Measurements from ENCODE around the gene CDH24. TPM values are rescaled to one million over a fixed set of nuclear protein-coding genes. Genes with fewer than 3 reads are reported as not detected.
"Not testable (repeated sequence)": the region's sequence is repeated elsewhere in the genome, so short reads cannot be mapped to it uniquely, and the experiment has no call there.

Gene CDH24
- total RNA-seq, 4 donors from 2014 or later, result 3.4 to 8.4 (median 5.7) TPM

GRCh38 chr14:23005451-23006187, 51.7 kb downstream of the CDH24 start:
- TF ChIP-seq POLR2A (IDR thresholded peaks at IDR 0.05) (no peak), EP300 (IDR thresholded peaks at IDR 0.05) (no peak), POLR2AphosphoS5 (IDR thresholded peaks at IDR 0.05) (no peak)
- Histone ChIP-seq H3K9me3 (no peaks in the 10 kb centered on the region), H3K27me3 (no peaks in the 10 kb centered on the region), H3K4me1 (peaks cover 40% of the 10 kb centered on the region), H3K27ac (no peak overlapping the region), H3K36me3 (no peaks in the 10 kb centered on the region), H3K4me3 (no peak overlapping the region)
- no peak for DNase-seq (ENCODE audit: low spot score in 2 of 2)
- 81% methylated on average over 3 of the region's 3 CpGs for WGBS

GRCh38 chr14:23004274-23004673, 53.0 kb downstream of the CDH24 start:
- not testable (repeated sequence) for H3K27ac ChIP-seq; H3K9me3 ChIP-seq; H3K27me3 ChIP-seq; DNase-seq (ENCODE audit: low spot score in 2 of 2); H3K4me3 ChIP-seq; H3K36me3 ChIP-seq
- H3K4me1 ChIP-seq, result peaks cover 29% of the 10 kb centered on the region
- 100% methylated on average over 4 of the region's 4 CpGs for WGBS

GRCh38 chr14:23002592-23002991, 54.7 kb downstream of the CDH24 start:
- H3K27ac ChIP-seq, result no peak overlapping the region
- H3K4me1 ChIP-seq, result peaks cover 14% of the 10 kb centered on the region
- H3K36me3 ChIP-seq, result peaks cover 13% of the 10 kb centered on the region
- H3K4me3 ChIP-seq, result no peak overlapping the region
- 94% methylated on average over 3 of the region's 3 CpGs for WGBS
- no peaks in the 10 kb centered on the region for H3K27me3 ChIP-seq
- no peaks in the 10 kb centered on the region for H3K9me3 ChIP-seq
- DNase-seq (ENCODE audit: low spot score in 2 of 2), result no peak
- TF ChIP-seq POLR2A (IDR thresholded peaks at IDR 0.05) (no peak), EP300 (IDR thresholded peaks at IDR 0.05) (no peak), POLR2AphosphoS5 (IDR thresholded peaks at IDR 0.05) (no peak), CTCF (IDR thresholded peaks at IDR 0.05) (no peak)

- Histone ChIP-seq H3K4me1 (peaks cover 2% of the 10 kb centered on the region), H3K4me3 (no peak overlapping the region), H3K27ac (no peak overlapping the region), H3K36me3 (peaks cover 13% of the 10 kb centered on the region), H3K27me3 (no peaks in the 10 kb centered on the region), H3K9me3 (no peaks in the 10 kb centered on the region)
- no peak for TF ChIP-seq POLR2A (IDR thresholded peaks at IDR 0.05)
- no peak for TF ChIP-seq CTCF (IDR thresholded peaks at IDR 0.05)
- TF ChIP-seq POLR2AphosphoS5 (IDR thresholded peaks at IDR 0.05), result no peak
- no peak for TF ChIP-seq EP300 (IDR thresholded peaks at IDR 0.05)
- no peak for DNase-seq (ENCODE audit: low spot score in 2 of 2)
- 96% methylated on average over 2 of the region's 2 CpGs for WGBS
Observed at GRCh38 chr14:23000860-23001259, 56.5 kb downstream of the CDH24 start.

GRCh38 chr14:22998329-22999012, 58.8 kb downstream of the CDH24 start:
- no peaks in the 10 kb centered on the region for H3K9me3 ChIP-seq
- no peak for TF ChIP-seq POLR2A (IDR thresholded peaks at IDR 0.05)
- TF ChIP-seq CTCF (IDR thresholded peaks at IDR 0.05), result no peak
- TF ChIP-seq POLR2AphosphoS5 (IDR thresholded peaks at IDR 0.05), result no peak
- no peak for TF ChIP-seq EP300 (IDR thresholded peaks at IDR 0.05)
- H3K27me3 ChIP-seq, result no peaks in the 10 kb centered on the region
- WGBS, result 87% methylated on average over 16 of the region's 16 CpGs
- no peak overlapping the region for H3K27ac ChIP-seq
- DNase-seq (ENCODE audit: low spot score in 2 of 2), result no peak
- no peak overlapping the region for H3K4me3 ChIP-seq
- peaks cover 13% of the 10 kb centered on the region for H3K36me3 ChIP-seq
- peaks cover 5% of the 10 kb centered on the region for H3K4me1 ChIP-seq

- peaks cover 5% of the 10 kb centered on the region for H3K4me1 ChIP-seq
- no peak for DNase-seq (ENCODE audit: low spot score in 2 of 2)
- H3K27me3 ChIP-seq, result no peaks in the 10 kb centered on the region
- no peak overlapping the region for H3K4me3 ChIP-seq
- peaks cover 13% of the 10 kb centered on the region for H3K36me3 ChIP-seq
- no peak for TF ChIP-seq POLR2AphosphoS5 (IDR thresholded peaks at IDR 0.05)
- H3K9me3 ChIP-seq, result no peaks in the 10 kb centered on the region
- no peak overlapping the region for H3K27ac ChIP-seq
- 73% methylated on average over 9 of the region's 9 CpGs for WGBS
Observed at GRCh38 chr14:22997676-22998323, 59.5 kb downstream of the CDH24 start.

Other genes with a start within 250 kb of the CDH24 start
- gene SLC7A7, start 242.1 kb downstream of the CDH24 start, total RNA-seq, result 1 to 10 TPM; 1.8 to 3.8 (median 2.9) TPM
- gene MRPL52, start 227.6 kb downstream of the CDH24 start, total RNA-seq, result 10 to 100 TPM; 35.5 to 84.5 (median 74.2) TPM
- gene MMP14, start 220.9 kb downstream of the CDH24 start, total RNA-seq, result 100 to 1,000 TPM; 106 to 161 (median 128) TPM
- 100 to 1,000 TPM in 3 of 4 donors, 10 to 100 TPM in 1; 97.8 to 170 (median 157) TPM for gene LRP10, start 185.8 kb downstream of the CDH24 start, total RNA-seq
- 1 to 10 TPM in 2 of 4 donors, under 1 TPM in 2; 0.89 to 5.4 (median 1.2) TPM for gene REM2, start 174.3 kb downstream of the CDH24 start, total RNA-seq
- 100 to 1,000 TPM in 1 of 4 donors, 10 to 100 TPM in 3; 64.5 to 104 (median 93.0) TPM for gene RBM23, start 138.4 kb downstream of the CDH24 start, total RNA-seq
- gene PRMT5, start 128.1 kb downstream of the CDH24 start, total RNA-seq, result 10 to 100 TPM; 44.0 to 58.4 (median 50.3) TPM
- 100 to 1,000 TPM in 2 of 4 donors, 10 to 100 TPM in 2; 43.1 to 119 (median 96.3) TPM for gene HAUS4, start 100.4 kb downstream of the CDH24 start, total RNA-seq
- 100 to 1,000 TPM in 1 of 4 donors, 10 to 100 TPM in 3; 66.0 to 120 (median 79.2) TPM for gene AJUBA, start 75.0 kb downstream of the CDH24 start, total RNA-seq
- gene C14orf93, start 47.4 kb downstream of the CDH24 start, total RNA-seq, result 10 to 100 TPM; 19.1 to 32.9 (median 24.3) TPM
- gene PSMB5, start 22.6 kb downstream of the CDH24 start, total RNA-seq, result 100 to 1,000 TPM in 3 of 4 donors, 10 to 100 TPM in 1; 59.7 to 167 (median 135) TPM
- gene PSMB11, start 15.3 kb downstream of the CDH24 start, total RNA-seq, result not detected
- gene ACIN1, start 37.6 kb upstream of the CDH24 start, total RNA-seq, result 100 to 1,000 TPM in 2 of 4 donors, 10 to 100 TPM in 2; 78.7 to 217 (median 103) TPM
- gene C14orf119, start 38.0 kb upstream of the CDH24 start, total RNA-seq, result 10 to 100 TPM; 10.1 to 22.7 (median 18.6) TPM
- gene CIROP, start 47.5 kb upstream of the CDH24 start, total RNA-seq, result not detected
- not detected for gene CEBPE, start 61.7 kb upstream of the CDH24 start, total RNA-seq
- 10 to 100 TPM; 45.2 to 67.7 (median 53.2) TPM for gene SLC7A8, start 126.1 kb upstream of the CDH24 start, total RNA-seq
- not detected for gene RNF212B, start 180.4 kb upstream of the CDH24 start, total RNA-seq
- gene HOMEZ, start 228.6 kb upstream of the CDH24 start, total RNA-seq, result 10 to 100 TPM in 1 of 4 donors, 1 to 10 TPM in 3; 7.8 to 13.1 (median 8.5) TPM
- 10 to 100 TPM; 15.3 to 29.9 (median 22.5) TPM for gene PPP1R3E, start 245.3 kb upstream of the CDH24 start, total RNA-seq
- 10 to 100 TPM; 35.4 to 48.4 (median 44.7) TPM for gene BCL2L2, start 249.3 kb upstream of the CDH24 start, total RNA-seq